HG03097 (cell line): ENCODE measurements around the gene ARHGAP25.

Experiments
- ATAC-seq: cut with Tn5 transposase; IDR thresholded peaks from one replicate; pipeline ENCODE4 v1.9.1; 2021; ENCODE audit not compliant: unreplicated experiment, low FRiP score

ARHGAP25 gene

GRCh38 chr2:68854476-68854875, 119.9 kb downstream of the ARHGAP25 start:
- ATAC-seq, result no peak

GRCh38 chr2:68855550-68855949, 120.9 kb downstream of the ARHGAP25 start:
- no peak for ATAC-seq

DNA sequence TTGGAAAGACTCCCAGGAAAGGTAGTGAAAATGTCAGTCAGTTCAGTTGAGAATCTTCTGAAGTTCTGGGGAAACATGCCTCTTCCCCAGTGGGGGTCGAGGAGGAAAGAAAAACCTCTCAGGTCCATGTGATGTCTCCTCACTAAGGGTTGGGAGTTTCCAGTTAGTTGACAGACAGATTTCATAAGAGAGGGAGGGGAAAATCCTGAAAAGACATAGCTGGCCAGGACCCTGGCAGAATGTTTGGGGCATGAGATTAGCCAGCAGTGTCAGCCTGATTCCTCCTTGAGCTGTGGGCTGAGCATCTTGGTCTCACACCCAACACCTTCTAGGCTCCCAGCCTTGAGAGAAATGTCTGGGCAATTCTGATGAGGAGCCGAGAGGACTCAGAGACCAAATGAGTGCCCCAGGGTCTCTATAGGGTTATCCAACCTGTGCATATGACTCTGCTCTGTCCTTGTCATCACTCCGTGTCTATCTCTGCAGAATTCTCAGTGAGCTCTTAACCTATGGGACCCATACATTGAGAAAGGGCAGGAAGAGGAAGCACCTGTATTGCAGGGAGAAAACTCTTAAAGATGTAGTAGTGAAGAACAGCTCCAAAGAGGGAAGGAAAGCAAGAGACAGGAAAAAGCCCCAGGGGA, 122.7 kb downstream of the ARHGAP25 start:
- ATAC-seq, result no peak

DNA sequence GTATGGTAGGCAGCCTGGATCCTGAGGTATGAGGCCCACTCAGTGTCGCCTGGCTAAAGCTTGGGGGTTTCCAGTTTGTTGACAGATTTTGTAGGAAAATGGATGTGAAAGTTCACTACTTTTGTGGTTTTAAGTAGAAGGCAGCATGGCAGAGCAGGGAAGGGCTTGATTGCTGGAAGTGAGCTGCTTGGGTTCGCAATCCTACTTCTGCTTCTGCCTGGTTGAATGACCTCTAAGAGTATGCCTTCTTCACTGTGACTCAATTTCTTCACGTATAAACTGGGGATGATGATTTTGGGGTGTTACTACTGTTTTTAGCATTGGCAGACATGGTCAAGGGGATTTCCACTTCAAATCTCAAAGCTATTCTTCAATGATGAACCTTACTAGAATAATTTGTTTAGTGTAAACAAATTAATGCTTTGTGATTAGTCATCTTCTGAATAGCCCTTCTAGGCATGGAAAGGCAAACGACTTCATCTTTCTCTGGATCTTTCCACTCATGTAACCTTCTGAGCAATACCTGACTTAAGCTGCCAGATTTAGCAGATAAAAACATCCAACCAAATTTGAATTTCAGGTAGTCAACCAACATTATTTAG, 123.3 kb downstream of the ARHGAP25 start:
- peak; percentile 31 for ATAC-seq

DNA sequence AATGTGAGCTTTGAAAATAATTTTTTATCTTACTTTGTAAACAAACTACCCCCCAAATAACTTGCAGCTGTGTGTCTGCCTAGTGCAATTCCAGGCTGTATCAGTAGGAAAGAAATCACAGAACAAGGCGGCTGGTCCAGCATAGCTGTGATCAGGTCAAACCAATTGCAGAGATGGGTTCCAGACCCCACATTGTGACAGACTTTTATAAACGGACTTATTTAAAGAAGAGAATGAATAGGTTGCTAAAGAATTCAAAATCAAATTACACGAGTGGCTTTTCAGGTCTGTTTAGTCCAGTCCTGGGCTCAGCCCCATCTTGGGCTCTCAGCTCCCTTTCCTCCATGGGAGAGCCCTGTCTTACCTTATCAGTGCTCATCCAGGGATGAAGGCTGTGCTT, 125.5 kb downstream of the ARHGAP25 start:
- ATAC-seq, result no peak

DNA sequence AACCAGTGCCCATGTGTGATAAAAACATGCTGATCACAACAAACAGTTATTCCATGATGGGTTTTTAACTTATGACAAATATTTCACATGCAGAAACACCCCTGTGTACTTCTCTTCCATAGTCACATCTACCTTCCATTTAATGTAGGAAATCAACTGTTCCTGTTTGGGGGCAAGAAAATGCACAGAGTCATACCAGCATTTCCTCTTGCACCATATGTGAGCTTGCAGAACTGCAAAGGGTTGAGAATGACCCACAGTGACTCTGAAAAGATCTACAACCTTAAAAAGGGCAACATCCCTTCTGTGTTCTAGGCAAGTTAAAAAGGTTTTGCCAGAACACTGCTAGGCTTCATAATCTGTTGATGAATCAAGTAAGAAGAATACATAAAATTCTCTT, 126.7 kb downstream of the ARHGAP25 start:
- ATAC-seq, result no peak

- ATAC-seq, result no peak
Observed at GRCh38 chr2:68862889-68863288, 128.3 kb downstream of the ARHGAP25 start.

DNA sequence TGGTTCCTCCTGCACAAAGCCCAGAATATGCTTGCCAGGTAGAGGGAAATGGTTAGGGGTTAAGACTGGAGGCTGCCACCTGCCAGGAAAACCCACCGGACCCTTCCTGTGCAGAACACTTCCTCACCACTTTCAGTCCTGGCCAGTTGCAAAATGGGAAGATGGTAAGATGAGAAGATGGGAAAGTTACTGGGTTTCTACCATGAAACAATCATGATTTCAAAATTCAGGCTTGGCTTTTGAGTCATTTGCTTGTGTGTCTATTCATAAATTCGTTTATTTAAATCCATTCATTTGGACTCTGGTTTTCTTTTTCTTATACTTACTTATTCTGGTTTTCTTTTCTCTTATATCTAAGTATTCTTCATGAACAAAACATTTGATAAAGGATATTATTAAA, 129.4 kb downstream of the ARHGAP25 start:
- ATAC-seq, result no peak

DNA sequence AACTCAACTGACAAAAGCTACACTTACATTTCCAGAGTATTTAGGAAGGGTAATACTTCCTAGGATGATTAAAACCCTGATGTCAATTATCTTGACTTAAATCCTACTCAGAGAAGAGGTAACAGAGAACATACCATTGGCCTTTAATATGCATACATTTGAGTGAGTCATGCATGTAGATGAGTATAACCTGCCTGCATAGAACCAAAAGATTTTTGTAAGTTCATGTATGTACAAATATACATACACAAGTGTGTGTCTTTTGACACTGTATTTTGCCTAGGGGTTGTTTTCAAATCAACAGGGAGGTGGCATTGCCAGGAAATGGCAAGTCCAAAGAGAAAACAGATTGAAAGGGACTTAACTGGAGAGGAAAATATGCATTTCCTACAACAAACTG, 130.5 kb downstream of the ARHGAP25 start:
- no peak for ATAC-seq

DNA sequence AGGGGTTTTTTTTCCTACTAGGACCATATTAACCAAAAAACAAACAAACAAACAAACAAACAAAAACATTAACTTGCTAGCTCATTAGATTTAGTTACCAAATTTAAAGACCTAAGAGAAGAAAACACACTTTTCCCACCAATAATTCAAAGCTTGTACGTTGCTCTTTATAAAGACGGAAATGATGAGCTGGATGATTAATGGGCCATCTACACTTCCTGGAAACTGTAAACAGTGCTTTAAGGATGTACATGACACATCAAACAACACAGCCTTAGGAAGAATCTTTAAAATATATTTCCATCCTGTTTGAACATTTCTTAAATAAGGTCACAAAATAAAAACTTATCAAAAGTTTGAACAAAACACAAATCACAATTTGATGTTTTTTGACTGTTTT, 135.6 kb downstream of the ARHGAP25 start:
- no peak for ATAC-seq

- ATAC-seq, result no peak
Observed at GRCh38 chr2:68871159-68871764, 136.7 kb downstream of the ARHGAP25 start, which contains the start of gene BMP10. Gene BMP10 (minus strand): TSS chr2:68871397. CDS start chr2:68871358, 39 bp downstream.
